ENCODE measurements around the gene STK17A.

DNA sequence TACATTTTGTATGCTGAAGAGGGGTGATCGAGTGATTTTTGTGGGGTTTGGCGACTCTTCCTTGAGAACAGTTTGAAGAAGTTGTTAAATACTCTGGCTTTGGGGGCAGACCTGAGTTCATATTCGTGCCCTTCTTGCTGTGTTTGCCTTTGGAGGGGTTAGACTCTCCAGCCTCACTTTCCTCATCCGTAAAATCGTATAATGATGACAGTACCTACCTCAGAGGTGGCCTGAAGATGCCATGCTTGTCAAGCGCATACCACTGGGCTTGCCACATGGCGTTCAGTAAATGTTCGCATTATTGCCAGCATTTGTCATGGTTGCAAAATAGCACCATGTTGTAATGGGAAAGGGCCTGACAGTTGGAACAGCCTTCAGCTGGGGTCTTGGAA lies 1.3 kb downstream of the STK17A start:
- TF ChIP-seq GATA2 (IDR thresholded peaks at IDR 0.05; ENCODE audit: low read depth, low read length) (no peak), GATA3 (IDR thresholded peaks at IDR 0.05; ENCODE audit: low read depth, low read length) (no peak)

Measured in SH-SY5Y (cell line).